HFF-Myc (cell line): ENCODE results near the gene CRYBG3.
A peak's percentile ranks its signal among the peaks of the same experiment; 100 is the strongest.

Source experiments
- DNase-seq: peaks from one replicate; pipeline ENCODE4 v3.0.0-alpha.2; 2011; ENCODE audit warnings: low read depth; ENCODE audit errors: extremely low read depth
- H3K4me3 ChIP-seq: replicated peaks from 2 replicates; pipeline ENCODE4 v1.5.1; 2011; ENCODE audit warnings: low read depth, mild to moderate bottlenecking, control low read depth, low read length
- TF ChIP-seq, protein P1 (sequence below): IDR thresholded peaks from 2 replicates; pipeline ENCODE4 v1.5.1; 2012; ENCODE audit warnings: mild to moderate bottlenecking, low read depth, low read length, control low read depth; ENCODE audit errors: missing control alignments

CRYBG3 gene

DNA sequence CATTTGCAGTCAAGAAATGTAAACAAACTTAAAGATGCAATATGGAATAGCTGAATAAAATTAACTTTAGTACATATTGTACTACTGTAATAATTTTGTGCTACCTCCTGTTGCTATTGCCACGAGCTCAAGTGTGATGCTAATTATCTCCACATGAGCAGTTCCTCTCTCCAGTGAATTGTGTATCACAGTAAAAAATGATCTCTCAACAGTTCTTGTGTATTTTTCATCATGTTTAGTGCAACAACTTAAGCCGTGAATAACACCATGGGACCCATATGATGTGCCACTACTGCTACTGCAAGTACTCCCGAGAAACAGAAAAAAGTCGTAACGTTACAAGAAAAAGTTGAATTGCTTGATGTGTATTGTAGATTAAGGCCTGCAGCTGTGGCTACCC, 138.1 kb downstream of the CRYBG3 start:
- DNase-seq, result no peak
- no peak overlapping the region for H3K4me3 ChIP-seq
- TF ChIP-seq, protein P1, sequence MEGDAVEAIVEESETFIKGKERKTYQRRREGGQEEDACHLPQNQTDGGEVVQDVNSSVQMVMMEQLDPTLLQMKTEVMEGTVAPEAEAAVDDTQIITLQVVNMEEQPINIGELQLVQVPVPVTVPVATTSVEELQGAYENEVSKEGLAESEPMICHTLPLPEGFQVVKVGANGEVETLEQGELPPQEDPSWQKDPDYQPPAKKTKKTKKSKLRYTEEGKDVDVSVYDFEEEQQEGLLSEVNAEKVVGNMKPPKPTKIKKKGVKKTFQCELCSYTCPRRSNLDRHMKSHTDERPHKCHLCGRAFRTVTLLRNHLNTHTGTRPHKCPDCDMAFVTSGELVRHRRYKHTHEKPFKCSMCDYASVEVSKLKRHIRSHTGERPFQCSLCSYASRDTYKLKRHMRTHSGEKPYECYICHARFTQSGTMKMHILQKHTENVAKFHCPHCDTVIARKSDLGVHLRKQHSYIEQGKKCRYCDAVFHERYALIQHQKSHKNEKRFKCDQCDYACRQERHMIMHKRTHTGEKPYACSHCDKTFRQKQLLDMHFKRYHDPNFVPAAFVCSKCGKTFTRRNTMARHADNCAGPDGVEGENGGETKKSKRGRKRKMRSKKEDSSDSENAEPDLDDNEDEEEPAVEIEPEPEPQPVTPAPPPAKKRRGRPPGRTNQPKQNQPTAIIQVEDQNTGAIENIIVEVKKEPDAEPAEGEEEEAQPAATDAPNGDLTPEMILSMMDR, result no peak

DNA sequence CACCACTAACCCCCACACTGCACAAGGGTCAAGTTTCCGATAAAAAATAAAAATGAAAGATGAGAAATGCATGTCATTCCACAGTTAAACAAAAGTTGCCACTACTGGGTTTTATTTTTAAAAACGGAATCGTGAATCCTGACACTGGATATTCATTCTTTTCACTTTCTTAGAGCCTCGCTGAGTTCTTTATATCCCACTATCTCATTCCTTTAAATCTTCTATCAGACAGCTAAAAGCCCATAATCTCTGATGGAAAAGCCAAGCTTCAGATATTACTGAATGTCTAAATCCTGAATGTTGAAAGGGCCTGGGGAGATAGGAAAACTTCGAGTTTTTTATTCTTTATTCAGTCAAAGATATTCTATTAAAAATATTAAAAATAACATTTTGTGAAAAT, 138.7 kb downstream of the CRYBG3 start:
- TF ChIP-seq, protein P1, result no peak
- no peak for DNase-seq
- no peak overlapping the region for H3K4me3 ChIP-seq

DNA sequence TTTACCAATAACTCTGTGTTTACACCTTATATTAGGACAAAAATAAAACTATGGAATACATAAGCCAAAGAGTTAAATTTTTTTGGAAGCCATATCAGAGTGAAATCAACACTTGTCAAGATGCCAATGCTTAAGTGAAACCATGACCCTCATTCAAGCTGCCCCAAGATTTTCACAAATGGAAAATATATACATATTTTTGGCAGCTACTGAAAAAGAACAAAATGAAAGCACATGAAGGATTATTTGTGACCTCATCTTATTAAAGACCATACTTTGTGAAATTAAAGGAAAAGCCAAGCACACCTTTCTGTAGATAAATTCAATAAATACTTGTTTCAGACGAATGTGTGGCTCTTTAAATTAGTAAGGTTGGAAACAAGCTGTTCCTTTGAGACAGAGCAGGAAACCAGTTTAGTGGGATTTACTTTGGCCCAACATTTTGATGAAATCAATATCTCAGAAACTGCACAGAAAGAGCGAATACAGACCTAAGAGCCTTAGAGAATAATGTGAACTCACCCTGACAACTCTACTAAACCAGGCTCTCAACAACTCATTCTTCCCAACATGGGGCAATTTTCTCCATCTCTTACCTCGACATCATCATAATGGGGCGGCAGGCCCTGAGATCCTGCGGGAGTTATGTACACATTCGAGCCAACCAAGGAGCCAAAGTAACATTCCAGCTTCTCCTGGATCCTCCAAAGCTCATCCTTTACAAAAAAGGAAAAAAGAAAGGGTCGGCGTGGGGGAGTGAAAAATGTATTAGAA, 139.4 kb downstream of the CRYBG3 start:
- H3K4me3 ChIP-seq, result no peak overlapping the region
- DNase-seq, result no peak
- TF ChIP-seq, protein P1, result no peak

DNA sequence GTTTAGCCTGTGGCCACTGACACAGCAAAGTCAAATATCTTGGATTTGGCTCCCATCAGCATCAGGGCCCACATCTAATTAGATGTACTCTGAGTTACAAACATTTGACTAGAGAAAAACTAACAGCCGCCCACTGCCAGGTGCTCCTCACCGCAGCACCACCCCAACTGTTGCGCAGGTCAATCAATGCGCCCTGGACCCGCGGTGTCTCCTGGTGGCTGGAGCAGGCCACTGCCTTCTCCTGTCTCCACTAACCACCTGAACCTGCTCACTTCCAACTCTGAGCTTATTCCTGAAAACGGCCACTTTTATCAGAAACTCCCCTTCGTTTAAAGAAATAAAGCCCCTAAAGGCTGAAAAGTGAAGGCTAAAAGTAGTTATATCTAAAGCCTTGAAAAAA, 146.2 kb downstream of the CRYBG3 start:
- DNase-seq, result no peak
- TF ChIP-seq, protein P1, result no peak

DNA sequence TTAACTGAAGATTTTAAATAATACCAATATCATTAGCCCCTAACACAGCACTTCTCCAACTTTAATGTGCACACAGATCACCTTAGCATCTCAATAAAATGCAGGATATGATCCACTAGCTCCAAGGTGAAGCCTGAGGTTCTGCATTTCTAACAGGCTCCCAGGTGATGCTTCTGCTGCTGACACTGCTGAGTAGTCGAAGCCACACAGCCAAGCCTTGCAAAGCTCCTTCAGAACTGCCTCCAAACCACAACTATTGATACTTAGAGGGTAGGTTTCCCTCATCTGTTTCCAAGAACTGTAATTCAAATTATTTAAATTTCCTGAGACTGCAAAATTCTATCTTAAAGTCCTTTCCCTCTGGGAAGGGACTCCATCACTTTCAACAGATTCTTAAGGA, 146.6 kb downstream of the CRYBG3 start:
- H3K4me3 ChIP-seq, result no peak overlapping the region
- DNase-seq, result no peak
- TF ChIP-seq, protein P1, result no peak

More for the DNA sequence above, 146.2 kb downstream of the CRYBG3 start:
- H3K4me3 ChIP-seq, result no peak overlapping the region

DNA sequence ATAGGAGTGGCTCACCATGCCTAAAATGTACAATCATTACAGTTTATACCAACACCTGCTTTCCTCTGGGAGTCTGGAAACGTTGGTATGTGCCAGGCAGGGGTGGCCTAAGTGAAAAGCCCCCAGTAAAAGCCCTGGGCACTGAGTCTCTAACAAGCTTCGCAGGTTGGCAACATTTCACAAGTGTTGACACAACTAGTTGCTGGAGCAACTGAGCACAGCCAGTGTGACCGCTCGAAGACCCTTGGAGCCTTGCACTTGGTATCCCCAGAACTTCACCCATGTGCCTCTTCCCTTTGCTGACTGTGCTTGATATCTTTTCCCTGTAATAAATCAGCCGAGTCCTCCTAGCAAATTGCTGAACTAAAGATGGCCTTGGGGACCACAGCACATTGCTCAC, 147.7 kb downstream of the CRYBG3 start:
- TF ChIP-seq, protein P1, result no peak

DNA sequence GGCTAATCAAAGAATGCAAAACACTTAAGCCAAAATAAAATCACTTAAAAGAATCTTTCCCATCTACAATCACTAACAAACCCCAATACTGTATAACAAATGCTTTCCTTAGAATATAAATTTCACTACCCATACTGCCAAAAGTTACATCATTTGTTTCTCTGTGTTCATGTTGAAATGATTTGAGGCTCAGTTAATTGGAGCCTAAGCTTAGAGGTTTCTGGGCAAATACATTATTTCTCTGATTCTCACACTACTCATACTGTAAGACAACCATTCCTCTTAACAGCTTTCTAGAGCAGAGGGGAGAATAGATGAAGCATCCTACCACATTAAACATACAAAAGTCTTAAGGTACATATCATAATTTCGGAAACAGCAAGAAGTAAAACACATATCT, 148.3 kb downstream of the CRYBG3 start:
- DNase-seq, result no peak
- TF ChIP-seq, protein P1, result no peak
- H3K4me3 ChIP-seq, result peak overlapping the region; percentile 50

More for the DNA sequence above, 147.7 kb downstream of the CRYBG3 start:
- peak overlapping the region; percentile 50 for H3K4me3 ChIP-seq
- DNase-seq, result no peak
